Endothelial cell of umbilical vein (primary cell): ENCODE measurements around the gene APOL2.

ENCODE experiments used
- EZH2 ChIP-seq: IDR thresholded peaks from 2 replicates; pipeline ENCODE4 v1.6.1; 2012; ENCODE audit warnings: borderline replicate concordance, low read depth, mild to moderate bottlenecking, moderate library complexity, low read length, inconsistent platforms; ENCODE audit not compliant: severe bottlenecking
- MYC ChIP-seq: IDR thresholded peaks from one replicate; pipeline ENCODE4 v1.6.1; 2011; ENCODE audit warnings: mild to moderate bottlenecking, low read depth, low read length
- POLR2AphosphoS5 ChIP-seq: IDR thresholded peaks from 2 replicates; pipeline ENCODE4 v1.6.1; 2012; ENCODE audit warnings: low read depth, mild to moderate bottlenecking, control low read depth, low read length, moderate library complexity; ENCODE audit not compliant: insufficient read depth
- TF ChIP-seq, protein P1 (sequence below), 2 donors: IDR thresholded peaks; 1 replicate in 1 of 2; 2 replicates in 1 of 2; pipeline ENCODE4 v1.5.1; 2011; ENCODE audit warnings: low read length in 2 of 2, mild to moderate bottlenecking in 2 of 2, moderate library complexity in 2 of 2, control low read depth in 1 of 2, inconsistent platforms in 1 of 2, low read depth in 1 of 2; ENCODE audit not compliant: insufficient read depth in 1 of 2; ENCODE audit errors: extremely low read depth in 1 of 2

DNA sequence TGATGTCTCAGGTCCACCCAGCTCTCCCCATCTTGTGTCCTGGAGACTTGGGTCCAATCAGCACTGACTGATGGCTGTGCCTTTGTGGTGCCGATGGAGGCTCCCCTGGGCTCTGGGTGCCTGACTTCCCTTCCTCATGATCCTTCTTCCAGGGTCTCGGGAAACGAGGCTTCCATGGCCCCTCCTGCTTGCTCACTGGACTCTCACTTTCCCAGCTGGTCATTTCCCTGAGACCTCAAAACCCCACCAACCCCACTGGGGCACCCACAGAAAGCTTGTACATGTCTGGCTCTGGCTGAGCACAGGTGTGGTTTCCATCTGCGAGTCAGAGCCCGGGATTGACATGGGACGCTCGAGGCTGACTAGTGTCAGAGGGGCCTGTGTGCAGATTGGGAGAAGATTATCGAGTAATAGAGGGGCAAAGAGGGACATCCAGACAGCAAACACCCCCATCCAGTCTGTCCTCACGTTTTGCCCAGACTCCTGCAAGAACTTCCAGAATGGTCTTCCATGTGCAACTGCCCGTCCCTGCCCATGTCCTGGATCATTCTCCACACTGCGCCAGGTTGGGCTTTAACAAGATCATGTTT lies 28.7 kb upstream of the APOL2 start:
- TF ChIP-seq MYC (no peak), POLR2AphosphoS5 (no peak), EZH2 (no peak)
- TF ChIP-seq, protein P1, sequence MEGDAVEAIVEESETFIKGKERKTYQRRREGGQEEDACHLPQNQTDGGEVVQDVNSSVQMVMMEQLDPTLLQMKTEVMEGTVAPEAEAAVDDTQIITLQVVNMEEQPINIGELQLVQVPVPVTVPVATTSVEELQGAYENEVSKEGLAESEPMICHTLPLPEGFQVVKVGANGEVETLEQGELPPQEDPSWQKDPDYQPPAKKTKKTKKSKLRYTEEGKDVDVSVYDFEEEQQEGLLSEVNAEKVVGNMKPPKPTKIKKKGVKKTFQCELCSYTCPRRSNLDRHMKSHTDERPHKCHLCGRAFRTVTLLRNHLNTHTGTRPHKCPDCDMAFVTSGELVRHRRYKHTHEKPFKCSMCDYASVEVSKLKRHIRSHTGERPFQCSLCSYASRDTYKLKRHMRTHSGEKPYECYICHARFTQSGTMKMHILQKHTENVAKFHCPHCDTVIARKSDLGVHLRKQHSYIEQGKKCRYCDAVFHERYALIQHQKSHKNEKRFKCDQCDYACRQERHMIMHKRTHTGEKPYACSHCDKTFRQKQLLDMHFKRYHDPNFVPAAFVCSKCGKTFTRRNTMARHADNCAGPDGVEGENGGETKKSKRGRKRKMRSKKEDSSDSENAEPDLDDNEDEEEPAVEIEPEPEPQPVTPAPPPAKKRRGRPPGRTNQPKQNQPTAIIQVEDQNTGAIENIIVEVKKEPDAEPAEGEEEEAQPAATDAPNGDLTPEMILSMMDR (IDR thresholded peaks at IDR 0.05; ENCODE audit: extremely low read depth in 1 of 2, insufficient read depth in 1 of 2, low read depth in 1 of 2, low read length in 2 of 2): no peak
